ENCODE data around the gene UBE2E2.

Gene UBE2E2

DNA sequence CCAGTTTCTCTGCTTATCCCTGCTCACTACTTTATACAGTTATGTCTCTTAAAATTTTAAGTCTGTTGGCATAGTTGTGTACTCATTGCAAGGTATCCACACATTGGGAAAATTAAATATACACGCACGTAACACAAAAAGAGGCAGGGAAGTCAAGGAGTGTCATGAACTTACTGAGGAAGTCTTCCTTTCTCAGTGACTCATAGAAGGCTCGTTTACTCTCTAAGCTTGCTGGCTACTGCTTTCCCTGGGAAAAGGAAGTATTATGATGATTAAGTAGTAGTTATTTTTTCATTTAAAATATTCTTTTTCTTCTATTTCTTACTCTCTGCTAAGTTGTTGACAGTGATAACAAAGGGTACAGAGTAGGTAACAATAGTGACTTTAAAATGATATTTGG is 287.3 kb downstream of the UBE2E2 start:
- H3K4me3 ChIP-seq (ENCODE audit: low read depth, low read length): no peak overlapping the region
- DNase-seq (ENCODE audit: low read depth): no peak

DNA sequence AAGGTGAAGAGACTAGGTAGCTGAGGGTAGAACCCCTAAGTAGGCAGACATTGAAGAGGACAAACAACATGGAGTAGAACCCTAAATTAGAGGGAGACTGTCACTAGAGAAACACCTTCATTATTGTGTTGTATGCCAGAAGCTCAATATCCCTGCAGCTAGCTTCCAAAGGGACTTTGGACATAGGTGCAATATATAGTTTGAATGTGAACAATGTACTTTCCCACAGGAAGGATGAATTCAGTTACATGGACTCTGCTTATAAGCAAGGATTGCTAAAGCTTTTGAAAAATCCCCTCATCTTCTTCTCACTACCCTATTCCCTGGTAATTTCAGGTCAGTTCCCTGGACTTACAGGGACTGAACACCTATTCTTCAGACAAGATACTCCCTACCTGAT is 288.9 kb downstream of the UBE2E2 start:
- TF ChIP-seq, protein P1, sequence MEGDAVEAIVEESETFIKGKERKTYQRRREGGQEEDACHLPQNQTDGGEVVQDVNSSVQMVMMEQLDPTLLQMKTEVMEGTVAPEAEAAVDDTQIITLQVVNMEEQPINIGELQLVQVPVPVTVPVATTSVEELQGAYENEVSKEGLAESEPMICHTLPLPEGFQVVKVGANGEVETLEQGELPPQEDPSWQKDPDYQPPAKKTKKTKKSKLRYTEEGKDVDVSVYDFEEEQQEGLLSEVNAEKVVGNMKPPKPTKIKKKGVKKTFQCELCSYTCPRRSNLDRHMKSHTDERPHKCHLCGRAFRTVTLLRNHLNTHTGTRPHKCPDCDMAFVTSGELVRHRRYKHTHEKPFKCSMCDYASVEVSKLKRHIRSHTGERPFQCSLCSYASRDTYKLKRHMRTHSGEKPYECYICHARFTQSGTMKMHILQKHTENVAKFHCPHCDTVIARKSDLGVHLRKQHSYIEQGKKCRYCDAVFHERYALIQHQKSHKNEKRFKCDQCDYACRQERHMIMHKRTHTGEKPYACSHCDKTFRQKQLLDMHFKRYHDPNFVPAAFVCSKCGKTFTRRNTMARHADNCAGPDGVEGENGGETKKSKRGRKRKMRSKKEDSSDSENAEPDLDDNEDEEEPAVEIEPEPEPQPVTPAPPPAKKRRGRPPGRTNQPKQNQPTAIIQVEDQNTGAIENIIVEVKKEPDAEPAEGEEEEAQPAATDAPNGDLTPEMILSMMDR (IDR thresholded peaks at IDR 0.05; ENCODE audit: low read depth, low read length, missing control alignments): no peak
- no peak overlapping the region for H3K4me3 ChIP-seq (ENCODE audit: low read depth, low read length)
- no peak for DNase-seq (ENCODE audit: low read depth)

More for the DNA sequence above, 287.3 kb downstream of the UBE2E2 start:
- TF ChIP-seq, protein P1 (IDR thresholded peaks at IDR 0.05; ENCODE audit: low read depth, low read length, missing control alignments): no peak

DNA sequence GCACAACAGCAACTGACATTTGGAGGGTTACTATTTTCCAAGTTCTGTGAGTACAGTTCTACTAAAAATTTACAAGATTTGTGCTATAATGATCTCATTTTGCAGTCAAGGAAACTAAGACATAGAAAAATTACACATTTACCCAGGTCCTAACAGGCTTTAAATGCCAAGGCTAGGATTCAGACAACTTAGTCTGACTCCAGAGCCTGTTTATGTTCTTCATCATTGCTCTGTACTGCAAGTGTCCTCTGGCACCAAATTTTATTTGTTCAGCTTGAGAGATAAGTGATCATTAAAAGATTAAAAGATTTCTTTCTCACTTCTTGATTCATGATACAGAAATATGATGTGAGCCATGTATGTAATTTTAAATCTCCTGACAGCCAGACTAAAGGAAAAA is 290.8 kb downstream of the UBE2E2 start:
- no peak overlapping the region for H3K4me3 ChIP-seq (ENCODE audit: low read depth, low read length)
- no peak for DNase-seq (ENCODE audit: low read depth)
- TF ChIP-seq, protein P1 (IDR thresholded peaks at IDR 0.05; ENCODE audit: low read depth, low read length, missing control alignments): no peak

DNA sequence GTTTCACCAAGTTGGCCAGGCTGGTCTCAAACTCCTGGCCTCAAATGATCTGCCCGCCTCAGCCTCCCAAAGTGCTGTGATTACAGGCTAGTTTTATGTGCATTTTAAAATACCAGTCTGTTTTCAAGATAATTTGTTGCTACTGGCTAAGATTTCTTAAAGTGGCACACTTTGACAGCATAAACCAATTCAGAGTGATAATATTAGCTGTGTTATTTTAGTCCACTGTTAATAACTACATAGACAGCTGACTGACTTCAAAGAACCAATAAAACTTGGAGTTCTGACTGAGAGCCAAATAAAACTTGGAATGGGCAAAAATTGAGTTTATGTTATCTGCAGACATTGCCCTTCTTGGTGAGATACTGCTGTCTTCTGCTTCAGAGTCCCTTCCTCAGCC is 291.8 kb downstream of the UBE2E2 start:
- H3K4me3 ChIP-seq (ENCODE audit: low read depth, low read length): no peak overlapping the region
- TF ChIP-seq, protein P1 (IDR thresholded peaks at IDR 0.05; ENCODE audit: low read depth, low read length, missing control alignments): no peak

DNA sequence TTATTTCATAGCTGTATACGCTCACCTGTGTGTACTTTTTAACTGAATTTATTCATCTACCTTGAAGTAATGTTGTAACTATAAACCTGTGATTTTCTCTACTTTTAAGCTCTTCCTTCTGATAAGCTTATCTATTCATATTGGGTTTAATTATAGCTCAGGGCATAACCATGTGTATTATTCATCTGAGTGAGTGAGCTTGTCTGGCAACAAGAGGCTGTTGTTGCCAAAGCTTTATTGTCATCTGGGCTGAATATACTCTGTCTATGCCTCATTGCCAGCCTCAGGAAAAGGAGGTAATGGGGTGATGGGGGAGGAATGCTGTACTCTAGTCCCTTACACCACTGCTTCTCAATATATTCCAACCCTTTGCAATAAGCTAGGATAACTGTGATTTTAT is 292.4 kb downstream of the UBE2E2 start:
- no peak for DNase-seq (ENCODE audit: low read depth)
- TF ChIP-seq, protein P1 (IDR thresholded peaks at IDR 0.05; ENCODE audit: low read depth, low read length, missing control alignments): no peak
- no peak overlapping the region for H3K4me3 ChIP-seq (ENCODE audit: low read depth, low read length)

More for the DNA sequence above, 291.8 kb downstream of the UBE2E2 start:
- DNase-seq (ENCODE audit: low read depth): no peak

DNA sequence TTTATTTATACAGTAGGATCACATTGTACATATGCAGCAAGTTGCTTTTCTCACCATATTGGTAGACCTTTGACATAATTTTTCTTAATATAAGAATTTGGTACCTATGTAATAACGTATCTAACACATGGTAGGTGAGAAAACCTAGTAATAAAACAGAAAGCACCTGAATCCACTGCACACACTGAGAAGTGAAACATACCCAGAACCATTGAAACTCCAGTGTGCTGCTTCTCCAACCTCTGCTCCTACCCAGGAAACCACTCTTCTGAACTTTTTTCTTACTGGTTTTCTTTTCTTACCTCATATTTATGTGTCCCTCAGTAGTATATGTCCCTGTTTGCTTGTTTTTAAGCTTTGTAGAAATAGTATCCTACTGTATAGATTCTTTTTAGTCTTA is 293.0 kb downstream of the UBE2E2 start:
- peak; percentile 26 for DNase-seq (ENCODE audit: low read depth)
- no peak overlapping the region for H3K4me3 ChIP-seq (ENCODE audit: low read depth, low read length)
- TF ChIP-seq, protein P1 (IDR thresholded peaks at IDR 0.05; ENCODE audit: low read depth, low read length, missing control alignments): no peak

DNA sequence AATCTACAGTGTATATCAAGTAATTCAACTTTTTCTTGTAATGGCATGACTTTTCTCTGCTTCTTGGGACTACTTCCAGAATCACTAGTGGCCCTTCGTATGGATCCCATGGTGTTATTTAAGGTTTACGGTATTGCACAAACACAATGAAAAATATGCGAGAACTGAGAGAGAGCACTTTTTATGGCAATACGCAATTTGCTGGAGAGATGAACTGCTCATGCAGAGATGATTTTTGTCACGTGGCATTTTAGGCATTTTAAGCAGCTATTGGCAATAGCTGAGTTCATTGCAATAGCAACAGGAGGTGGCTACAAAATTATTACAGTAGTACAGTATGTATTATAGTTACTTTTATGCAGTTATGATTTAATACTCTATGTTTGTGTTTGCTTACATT is 294.0 kb downstream of the UBE2E2 start:
- no peak for DNase-seq (ENCODE audit: low read depth)
- H3K4me3 ChIP-seq (ENCODE audit: low read depth, low read length): no peak overlapping the region
- TF ChIP-seq, protein P1 (IDR thresholded peaks at IDR 0.05; ENCODE audit: low read depth, low read length, missing control alignments): no peak
